PFSK-1 (cell line): ENCODE results near the gene RBKS.

ENCODE experiments used
- FOXP2 ChIP-seq: optimal IDR thresholded peaks from 2 replicates; pipeline ENCODE3; 2011; ENCODE audit warnings: borderline replicate concordance, control low read depth, inconsistent platforms; ENCODE audit not compliant: insufficient read depth; ENCODE audit errors: extremely low read length, extremely low read depth
- POLR2AphosphoS5 ChIP-seq: IDR thresholded peaks from 2 replicates; pipeline ENCODE4 v1.6.1; 2012; ENCODE audit warnings: low read depth, mild to moderate bottlenecking, control low read depth, low read length, moderate library complexity
- SIN3A ChIP-seq: IDR thresholded peaks from 2 replicates; pipeline ENCODE4 v1.6.1; 2012; ENCODE audit warnings: mild to moderate bottlenecking, low read length, moderate library complexity, borderline replicate concordance; ENCODE audit not compliant: insufficient read depth
- TAF1 ChIP-seq: IDR thresholded peaks from 2 replicates; pipeline ENCODE4 v1.6.1; 2012; ENCODE audit warnings: low read length, control low read depth, borderline replicate concordance; ENCODE audit not compliant: insufficient read depth
- TF ChIP-seq, protein P1 (sequence below), 2 experiments: IDR thresholded peaks; 2 replicates each; pipeline versions ENCODE4 v1.6.1 to v1.8.0; 2011 to 2012; ENCODE audit warnings: low read depth in 2 of 2, low read length in 2 of 2, control low read depth in 1 of 2, inconsistent platforms in 1 of 2, mild to moderate bottlenecking in 1 of 2, moderate library complexity in 1 of 2; ENCODE audit not compliant: insufficient read depth in 1 of 2

The RBKS gene

DNA sequence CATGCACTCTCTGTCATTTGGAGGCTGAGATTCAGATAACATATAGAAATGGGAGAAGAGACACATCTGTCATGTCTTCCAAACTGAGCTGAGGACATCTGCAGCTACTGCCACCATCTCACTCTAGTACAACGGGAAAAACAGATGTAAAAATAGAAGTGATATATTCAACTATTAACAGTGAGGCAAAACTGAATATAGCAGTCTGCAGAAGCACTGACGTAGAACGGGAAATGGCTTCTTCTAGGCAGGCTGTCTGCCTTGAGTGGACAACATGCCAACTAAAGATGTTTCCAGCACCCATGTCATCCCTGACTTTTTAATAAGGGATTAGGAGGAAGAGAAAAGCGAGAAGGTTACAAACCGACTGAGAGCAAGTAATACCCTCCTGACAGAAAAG is 67.1 kb downstream of the RBKS start:
- TF ChIP-seq POLR2AphosphoS5: no peak
- no peak for TF ChIP-seq FOXP2
- TF ChIP-seq, protein P1, sequence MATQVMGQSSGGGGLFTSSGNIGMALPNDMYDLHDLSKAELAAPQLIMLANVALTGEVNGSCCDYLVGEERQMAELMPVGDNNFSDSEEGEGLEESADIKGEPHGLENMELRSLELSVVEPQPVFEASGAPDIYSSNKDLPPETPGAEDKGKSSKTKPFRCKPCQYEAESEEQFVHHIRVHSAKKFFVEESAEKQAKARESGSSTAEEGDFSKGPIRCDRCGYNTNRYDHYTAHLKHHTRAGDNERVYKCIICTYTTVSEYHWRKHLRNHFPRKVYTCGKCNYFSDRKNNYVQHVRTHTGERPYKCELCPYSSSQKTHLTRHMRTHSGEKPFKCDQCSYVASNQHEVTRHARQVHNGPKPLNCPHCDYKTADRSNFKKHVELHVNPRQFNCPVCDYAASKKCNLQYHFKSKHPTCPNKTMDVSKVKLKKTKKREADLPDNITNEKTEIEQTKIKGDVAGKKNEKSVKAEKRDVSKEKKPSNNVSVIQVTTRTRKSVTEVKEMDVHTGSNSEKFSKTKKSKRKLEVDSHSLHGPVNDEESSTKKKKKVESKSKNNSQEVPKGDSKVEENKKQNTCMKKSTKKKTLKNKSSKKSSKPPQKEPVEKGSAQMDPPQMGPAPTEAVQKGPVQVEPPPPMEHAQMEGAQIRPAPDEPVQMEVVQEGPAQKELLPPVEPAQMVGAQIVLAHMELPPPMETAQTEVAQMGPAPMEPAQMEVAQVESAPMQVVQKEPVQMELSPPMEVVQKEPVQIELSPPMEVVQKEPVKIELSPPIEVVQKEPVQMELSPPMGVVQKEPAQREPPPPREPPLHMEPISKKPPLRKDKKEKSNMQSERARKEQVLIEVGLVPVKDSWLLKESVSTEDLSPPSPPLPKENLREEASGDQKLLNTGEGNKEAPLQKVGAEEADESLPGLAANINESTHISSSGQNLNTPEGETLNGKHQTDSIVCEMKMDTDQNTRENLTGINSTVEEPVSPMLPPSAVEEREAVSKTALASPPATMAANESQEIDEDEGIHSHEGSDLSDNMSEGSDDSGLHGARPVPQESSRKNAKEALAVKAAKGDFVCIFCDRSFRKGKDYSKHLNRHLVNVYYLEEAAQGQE (IDR thresholded peaks at IDR 0.05; ENCODE audit: insufficient read depth in 1 of 2, low read depth in 2 of 2, low read length in 2 of 2): no peak
- no peak for TF ChIP-seq SIN3A
- TF ChIP-seq TAF1: no peak

DNA sequence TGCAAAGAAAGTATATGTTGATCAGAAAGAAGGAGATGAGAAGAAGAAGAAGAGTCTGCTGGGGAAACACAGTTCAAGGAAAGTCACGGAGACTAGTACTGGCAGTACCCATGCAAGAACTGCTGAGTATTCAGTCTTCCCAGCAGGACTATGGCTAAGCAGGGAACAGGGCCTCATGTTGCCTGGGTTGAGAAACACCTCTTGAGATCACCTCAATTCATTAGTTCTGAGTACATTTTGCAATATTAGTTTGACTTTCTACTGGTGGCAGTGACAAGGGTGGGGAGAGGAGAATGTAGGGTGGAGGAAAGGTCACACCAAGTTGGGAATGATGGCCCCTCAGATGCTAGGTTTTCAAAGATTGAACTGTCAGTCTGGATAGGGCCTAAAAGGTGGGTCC is 68.1 kb downstream of the RBKS start:
- TF ChIP-seq, protein P1 (IDR thresholded peaks at IDR 0.05; ENCODE audit: insufficient read depth in 1 of 2, low read depth in 2 of 2, low read length in 2 of 2): no peak
- TF ChIP-seq FOXP2: no peak
- TF ChIP-seq SIN3A: no peak
- TF ChIP-seq POLR2AphosphoS5: no peak

DNA sequence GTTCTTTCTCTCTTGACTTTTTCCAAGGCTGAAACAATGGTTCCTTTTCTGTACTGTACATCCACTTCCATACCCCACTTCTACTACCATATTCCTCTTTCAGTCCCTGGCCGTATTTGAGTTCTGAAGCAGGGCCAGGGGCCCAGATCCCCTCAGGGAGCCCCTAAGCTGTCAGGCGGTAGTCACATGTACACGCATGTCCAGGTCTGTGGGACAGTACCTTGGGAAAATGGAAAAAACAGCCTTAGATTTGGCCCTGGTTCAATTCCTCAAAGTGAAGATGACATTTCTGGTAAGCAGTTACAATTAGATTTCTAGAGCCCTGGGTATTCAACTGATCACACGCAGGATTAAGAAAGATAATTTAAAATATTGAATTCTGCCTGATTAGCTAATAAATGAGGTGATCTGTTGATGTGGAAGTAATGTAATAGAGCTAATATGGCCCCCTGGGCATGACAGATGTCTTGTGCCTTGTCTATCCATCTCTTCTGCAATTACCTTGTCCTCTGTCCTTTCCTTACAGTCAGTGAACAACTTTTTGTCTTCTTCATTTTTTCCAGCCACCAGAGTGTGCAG is 74.2 kb downstream of the RBKS start:
- TF ChIP-seq TAF1 (no peak), FOXP2 (no peak), SIN3A (no peak), POLR2AphosphoS5 (no peak)
- TF ChIP-seq, protein P1 (IDR thresholded peaks at IDR 0.05; ENCODE audit: insufficient read depth in 1 of 2, low read depth in 2 of 2, low read length in 2 of 2): no peak

DNA sequence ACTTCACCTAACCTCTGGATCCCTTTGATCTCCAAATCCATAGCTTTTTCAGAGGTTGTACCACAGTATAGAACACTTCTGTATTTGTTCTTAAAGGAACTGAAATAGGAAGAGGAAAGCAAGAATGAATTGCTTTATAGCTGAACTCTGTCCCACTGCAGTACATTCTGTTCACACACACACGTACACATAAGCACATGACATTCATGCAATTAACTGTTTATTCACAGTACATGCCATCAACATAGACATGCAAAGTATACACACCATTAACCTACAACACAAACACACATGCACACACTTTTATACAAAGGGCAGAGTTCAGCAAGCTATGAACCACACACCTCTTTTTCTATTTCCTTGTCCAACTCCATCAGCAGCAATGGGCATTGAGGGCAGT is 75.4 kb downstream of the RBKS start:
- TF ChIP-seq TAF1: no peak
- TF ChIP-seq, protein P1 (IDR thresholded peaks at IDR 0.05; ENCODE audit: insufficient read depth in 1 of 2, low read depth in 2 of 2, low read length in 2 of 2): no peak
- no peak for TF ChIP-seq POLR2AphosphoS5
- no peak for TF ChIP-seq FOXP2
- TF ChIP-seq SIN3A: no peak

DNA sequence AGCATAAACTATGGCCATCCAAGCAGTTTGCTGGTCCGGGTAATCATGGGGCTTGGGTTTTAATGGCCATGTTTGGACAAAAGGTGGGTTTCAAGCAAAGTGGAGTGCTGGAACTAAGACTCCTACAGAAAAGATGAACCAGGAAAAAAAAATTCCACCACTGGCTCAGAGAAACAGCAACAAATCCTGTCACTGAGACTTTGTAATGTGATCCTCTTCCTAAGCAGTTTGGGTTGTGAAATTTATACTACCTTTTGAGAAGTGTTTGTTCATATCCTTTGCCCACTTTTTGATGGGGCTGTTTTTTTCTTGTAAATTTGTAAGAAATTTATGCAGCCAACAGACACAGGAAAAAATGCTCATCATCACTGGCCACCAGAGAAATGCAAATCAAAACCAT is 78.4 kb downstream of the RBKS start:
- TF ChIP-seq FOXP2: no peak
- TF ChIP-seq, protein P1 (IDR thresholded peaks at IDR 0.05; ENCODE audit: insufficient read depth in 1 of 2, low read depth in 2 of 2, low read length in 2 of 2): no peak
- TF ChIP-seq TAF1: no peak
- no peak for TF ChIP-seq POLR2AphosphoS5
- TF ChIP-seq SIN3A: no peak
